ENCODE results near the gene IFTAP. TPM values are rescaled to one million over a fixed set of nuclear protein-coding genes. Genes with fewer than 3 reads are reported as not detected.

The IFTAP gene
- total RNA-seq, 1 experiment from 2014 or later: 15.5 TPM

GRCh38 chr11:36622431-36623136 lies 28.3 kb downstream of the IFTAP start:
- Mint-ChIP-seq H3K36me3 (ENCODE audit: insufficient read depth, unreplicated experiment) (no peaks in the 10 kb centered on the region), H3K4me3 (ENCODE audit: low read depth, unreplicated experiment) (no peak overlapping the region), H3K9me3 (ENCODE audit: low read depth, unreplicated experiment) (no peaks in the 10 kb centered on the region), H3K27ac (ENCODE audit: unreplicated experiment) (no peak overlapping the region), H3K27me3 (ENCODE audit: unreplicated experiment) (no peaks in the 10 kb centered on the region), H3K4me1 (ENCODE audit: low read depth, unreplicated experiment) (no peaks in the 10 kb centered on the region)
- no TSS peak for BruUV-seq (replicated peaks)
- peak; percentile 6 for DNase-seq
- TF ChIP-seq CTCF (IDR thresholded peaks at IDR 0.05; ENCODE audit: unreplicated experiment): no peak
- CTCF ChIA-PET: no interaction called here
- intact Hi-C loops (cut with micrococcal nuclease; ENCODE audit: unreplicated experiment): loop anchor here (1.0 kb wide), 1 partner anchor 58 kb away; no protein-coding TSS in a partner anchor

GRCh38 chr11:36623494-36623893 lies 29.2 kb downstream of the IFTAP start:
- H3K36me3 Mint-ChIP-seq (ENCODE audit: insufficient read depth, unreplicated experiment): no peaks in the 10 kb centered on the region
- intact Hi-C loops (cut with micrococcal nuclease; ENCODE audit: unreplicated experiment): no loop called here
- H3K9me3 Mint-ChIP-seq (ENCODE audit: low read depth, unreplicated experiment): no peaks in the 10 kb centered on the region
- H3K4me3 Mint-ChIP-seq (ENCODE audit: low read depth, unreplicated experiment): no peak overlapping the region
- H3K4me1 Mint-ChIP-seq (ENCODE audit: low read depth, unreplicated experiment): no peaks in the 10 kb centered on the region
- no TSS peak for BruUV-seq (replicated peaks)
- no peak overlapping the region for H3K27ac Mint-ChIP-seq (ENCODE audit: unreplicated experiment)
- TF ChIP-seq CTCF (IDR thresholded peaks at IDR 0.05; ENCODE audit: unreplicated experiment): no peak
- no peaks in the 10 kb centered on the region for H3K27me3 Mint-ChIP-seq (ENCODE audit: unreplicated experiment)
- CTCF ChIA-PET: no interaction called here
- no peak for DNase-seq

- Mint-ChIP-seq H3K36me3 (ENCODE audit: insufficient read depth, unreplicated experiment) (no peaks in the 10 kb centered on the region), H3K27me3 (ENCODE audit: unreplicated experiment) (no peaks in the 10 kb centered on the region), H3K4me3 (ENCODE audit: low read depth, unreplicated experiment) (no peak overlapping the region), H3K9me3 (ENCODE audit: low read depth, unreplicated experiment) (no peaks in the 10 kb centered on the region), H3K4me1 (ENCODE audit: low read depth, unreplicated experiment) (no peaks in the 10 kb centered on the region), H3K27ac (ENCODE audit: unreplicated experiment) (no peak overlapping the region)
- no peak for TF ChIP-seq CTCF (IDR thresholded peaks at IDR 0.05; ENCODE audit: unreplicated experiment)
- no peak for DNase-seq
- BruUV-seq (replicated peaks): no TSS peak
- CTCF ChIA-PET: no interaction called here
- intact Hi-C loops (cut with micrococcal nuclease; ENCODE audit: unreplicated experiment): no loop called here
These were observed 32.7 kb downstream of the IFTAP start for GRCh38 chr11:36627006-36627405.

GRCh38 chr11:36627471-36627870 lies 33.2 kb downstream of the IFTAP start:
- Mint-ChIP-seq H3K27me3 (ENCODE audit: unreplicated experiment) (no peaks in the 10 kb centered on the region), H3K4me3 (ENCODE audit: low read depth, unreplicated experiment) (no peak overlapping the region), H3K9me3 (ENCODE audit: low read depth, unreplicated experiment) (no peaks in the 10 kb centered on the region), H3K4me1 (ENCODE audit: low read depth, unreplicated experiment) (no peaks in the 10 kb centered on the region), H3K27ac (ENCODE audit: unreplicated experiment) (no peak overlapping the region), H3K36me3 (ENCODE audit: insufficient read depth, unreplicated experiment) (no peaks in the 10 kb centered on the region)
- intact Hi-C loops (cut with micrococcal nuclease; ENCODE audit: unreplicated experiment): no loop called here
- BruUV-seq (replicated peaks): no TSS peak
- CTCF ChIA-PET: interaction anchor here (0.7 kb wide), 1 partner anchor 20 kb away, joined by 4 read pairs; no protein-coding TSS in a partner anchor
- TF ChIP-seq CTCF (IDR thresholded peaks at IDR 0.05; ENCODE audit: unreplicated experiment): no peak
- no peak for DNase-seq

All from Calu3 (cell line).